ENCODE data around the gene NTM. TPM values are rescaled to one million over a fixed set of nuclear protein-coding genes. Genes with fewer than 3 reads are reported as not detected.

NTM gene
- total RNA-seq, 4 donors from 2014 or later: 3.6 to 11.8 (median 7.8) TPM

DNA sequence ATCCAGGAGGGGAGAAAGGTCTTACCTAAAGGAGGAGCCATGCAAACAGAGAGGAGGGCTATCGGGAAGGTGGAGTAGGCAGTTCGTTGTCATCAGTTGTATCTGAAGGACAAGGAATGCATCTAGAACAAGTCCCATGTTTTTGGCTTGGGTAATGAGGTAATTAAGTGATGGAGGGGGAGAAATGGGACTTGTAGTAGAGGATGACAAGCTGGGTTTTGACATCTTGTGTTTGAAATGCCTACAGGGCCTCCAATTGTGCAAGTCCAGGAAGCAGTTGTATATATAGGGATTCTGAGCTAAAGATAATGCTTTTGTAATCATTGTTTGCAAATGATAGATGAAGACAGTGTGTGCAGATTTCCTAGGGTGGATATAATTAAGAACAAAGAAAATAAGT lies 622.8 kb downstream of the NTM start:
- no peaks in the 10 kb centered on the region for H3K36me3 ChIP-seq
- 73 to 88% methylated on average over 2 of the region's 2 CpGs for WGBS, 2 donors (ENCODE audit: low coverage in 1 of 2)
- no peak for ATAC-seq

DNA sequence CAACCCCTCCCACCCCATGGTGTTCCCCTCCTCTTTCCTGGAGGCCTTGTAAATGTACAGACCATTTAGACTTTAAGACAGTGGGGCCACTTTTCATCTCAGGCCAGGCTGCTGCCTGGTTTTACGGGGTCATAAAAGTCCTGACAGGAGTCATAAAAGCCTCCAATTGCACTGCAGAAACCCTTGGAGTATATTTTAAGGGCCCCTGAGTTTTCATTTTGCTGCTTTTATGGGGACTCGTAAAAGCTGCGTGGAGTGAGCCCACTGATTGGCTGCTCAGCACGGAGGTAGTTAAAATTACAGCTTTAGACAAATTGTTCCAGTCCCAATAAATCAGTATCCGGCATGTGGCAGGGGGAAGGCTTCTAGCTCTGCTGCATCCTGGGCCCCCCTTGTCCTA lies 627.6 kb downstream of the NTM start:
- Histone ChIP-seq H3K4me1 (no peaks in the 10 kb centered on the region), H3K36me3 (no peaks in the 10 kb centered on the region), H3K27me3 (no peaks in the 10 kb centered on the region), H3K27ac (no peak overlapping the region), H3K4me3 (no peak overlapping the region), H3K9me3 (peaks cover 0 to 15% (median 0%) of the 10 kb centered on the region in 3 donors)
- TF ChIP-seq POLR2A (IDR thresholded peaks at IDR 0.05) (no peak), EP300 (IDR thresholded peaks at IDR 0.05) (no peak), POLR2AphosphoS5 (IDR thresholded peaks at IDR 0.05) (no peak)
- TF ChIP-seq, protein P1, sequence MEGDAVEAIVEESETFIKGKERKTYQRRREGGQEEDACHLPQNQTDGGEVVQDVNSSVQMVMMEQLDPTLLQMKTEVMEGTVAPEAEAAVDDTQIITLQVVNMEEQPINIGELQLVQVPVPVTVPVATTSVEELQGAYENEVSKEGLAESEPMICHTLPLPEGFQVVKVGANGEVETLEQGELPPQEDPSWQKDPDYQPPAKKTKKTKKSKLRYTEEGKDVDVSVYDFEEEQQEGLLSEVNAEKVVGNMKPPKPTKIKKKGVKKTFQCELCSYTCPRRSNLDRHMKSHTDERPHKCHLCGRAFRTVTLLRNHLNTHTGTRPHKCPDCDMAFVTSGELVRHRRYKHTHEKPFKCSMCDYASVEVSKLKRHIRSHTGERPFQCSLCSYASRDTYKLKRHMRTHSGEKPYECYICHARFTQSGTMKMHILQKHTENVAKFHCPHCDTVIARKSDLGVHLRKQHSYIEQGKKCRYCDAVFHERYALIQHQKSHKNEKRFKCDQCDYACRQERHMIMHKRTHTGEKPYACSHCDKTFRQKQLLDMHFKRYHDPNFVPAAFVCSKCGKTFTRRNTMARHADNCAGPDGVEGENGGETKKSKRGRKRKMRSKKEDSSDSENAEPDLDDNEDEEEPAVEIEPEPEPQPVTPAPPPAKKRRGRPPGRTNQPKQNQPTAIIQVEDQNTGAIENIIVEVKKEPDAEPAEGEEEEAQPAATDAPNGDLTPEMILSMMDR (IDR thresholded peaks at IDR 0.05): no peak
- 62 to 79% methylated on average over 3 to 5 of the region's 5 CpGs for WGBS, 2 donors (ENCODE audit: low coverage in 1 of 2)
- no peak for ATAC-seq

More for the DNA sequence above, 622.8 kb downstream of the NTM start:
- peaks cover 0 to 15% (median 0%) of the 10 kb centered on the region in 3 donors for H3K9me3 ChIP-seq
- TF ChIP-seq, protein P1 (IDR thresholded peaks at IDR 0.05): no peak
- TF ChIP-seq POLR2A (IDR thresholded peaks at IDR 0.05): no peak
- TF ChIP-seq EP300 (IDR thresholded peaks at IDR 0.05): no peak
- TF ChIP-seq POLR2AphosphoS5 (IDR thresholded peaks at IDR 0.05): no peak
- no peak overlapping the region for H3K27ac ChIP-seq
- H3K27me3 ChIP-seq: no peaks in the 10 kb centered on the region
- no peaks in the 10 kb centered on the region for H3K4me1 ChIP-seq
- no peak overlapping the region for H3K4me3 ChIP-seq

DNA sequence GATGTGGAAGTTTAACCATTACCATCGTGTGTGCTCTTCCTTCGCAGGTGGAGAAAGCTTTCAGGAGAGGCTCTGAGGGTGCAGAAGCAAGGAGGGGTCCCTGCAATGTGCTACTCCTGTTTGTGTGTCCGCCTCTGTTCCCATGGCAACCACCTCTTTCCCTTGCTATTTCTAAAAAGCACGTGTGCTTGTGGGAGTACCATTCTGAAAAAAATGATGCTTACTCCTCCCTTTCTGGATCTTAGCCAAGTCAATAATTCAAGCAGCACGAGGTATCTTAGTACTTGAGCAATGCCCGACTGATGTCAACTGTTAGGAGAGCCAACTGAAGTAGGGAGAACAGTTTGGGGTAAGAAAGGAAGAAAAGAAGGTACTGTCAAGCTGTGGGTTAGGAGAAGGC lies 628.7 kb downstream of the NTM start:
- ATAC-seq: no peak
- Histone ChIP-seq H3K4me1 (no peaks in the 10 kb centered on the region), H3K27me3 (no peaks in the 10 kb centered on the region), H3K36me3 (no peaks in the 10 kb centered on the region), H3K4me3 (no peak overlapping the region), H3K27ac (no peak overlapping the region), H3K9me3 (peaks cover 0 to 15% (median 0%) of the 10 kb centered on the region in 3 donors)
- 0 to 40% methylated on average over 1 to 3 of the region's 6 CpGs for WGBS, 2 donors (ENCODE audit: low coverage in 1 of 2)
- no peak for TF ChIP-seq EP300 (IDR thresholded peaks at IDR 0.05)
- TF ChIP-seq, protein P1 (IDR thresholded peaks at IDR 0.05): no peak
- TF ChIP-seq POLR2AphosphoS5 (IDR thresholded peaks at IDR 0.05): no peak
- TF ChIP-seq POLR2A (IDR thresholded peaks at IDR 0.05): no peak

DNA sequence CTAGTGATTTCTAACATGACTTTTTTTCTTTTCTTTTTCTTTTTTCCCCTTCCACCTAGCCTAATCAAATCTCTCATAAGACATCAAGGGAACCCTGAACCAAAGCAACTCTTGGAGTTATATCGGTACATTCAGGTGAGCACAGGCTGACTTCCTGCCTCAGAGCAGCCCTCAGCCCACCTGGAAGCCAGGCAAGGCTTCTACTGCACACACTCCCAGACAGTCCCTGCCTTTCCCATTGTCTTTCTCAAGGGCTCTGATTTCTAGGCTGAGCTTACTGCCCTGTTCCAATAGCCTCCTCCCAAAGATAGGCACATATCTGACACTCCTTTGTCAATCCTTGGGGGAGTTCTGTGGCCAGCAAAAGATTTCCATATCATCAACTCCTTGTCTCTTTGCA lies 629.5 kb downstream of the NTM start:
- no peak for ATAC-seq
- 100% methylated on average over 1 of the region's 1 CpG for WGBS, 2 donors (ENCODE audit: low coverage in 1 of 2)
- no peak for TF ChIP-seq POLR2A (IDR thresholded peaks at IDR 0.05)
- H3K27ac ChIP-seq: no peak overlapping the region
- H3K27me3 ChIP-seq: no peaks in the 10 kb centered on the region
- no peaks in the 10 kb centered on the region for H3K4me1 ChIP-seq
- peaks cover 0 to 15% (median 0%) of the 10 kb centered on the region in 3 donors for H3K9me3 ChIP-seq
- no peaks in the 10 kb centered on the region for H3K36me3 ChIP-seq
- no peak overlapping the region for H3K4me3 ChIP-seq

DNA sequence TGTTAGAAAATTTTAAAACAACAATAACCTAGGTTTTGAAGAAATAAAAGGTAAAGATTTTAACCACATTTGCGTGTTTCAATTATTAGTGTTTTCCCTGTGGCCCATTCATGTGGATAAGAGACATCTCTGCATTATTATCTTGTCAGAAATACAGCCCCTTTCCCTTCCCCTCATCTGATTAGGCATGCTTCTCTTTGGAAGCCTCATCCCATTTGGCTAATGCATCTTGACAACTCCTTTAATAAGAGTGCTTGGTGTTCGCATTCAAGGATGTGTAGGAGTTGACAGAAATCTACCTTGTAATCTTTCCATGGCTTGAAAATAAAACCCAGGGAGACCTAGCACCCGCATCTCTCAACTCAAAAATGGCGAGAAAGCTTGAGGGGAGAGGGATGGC lies 635.5 kb downstream of the NTM start:
- H3K27me3 ChIP-seq: peaks cover 3% of the 10 kb centered on the region
- no peaks in the 10 kb centered on the region for H3K9me3 ChIP-seq
- H3K27ac ChIP-seq: no peak overlapping the region
- WGBS, 2 donors (ENCODE audit: low coverage in 1 of 2): 82 to 91% methylated on average over 3 to 4 of the region's 4 CpGs
- H3K4me3 ChIP-seq: no peak overlapping the region
- TF ChIP-seq POLR2A (IDR thresholded peaks at IDR 0.05) (no peak), POLR2AphosphoS5 (IDR thresholded peaks at IDR 0.05) (no peak)
- TF ChIP-seq, protein P1 (IDR thresholded peaks at IDR 0.05): no peak
- no peaks in the 10 kb centered on the region for H3K4me1 ChIP-seq
- no peaks in the 10 kb centered on the region for H3K36me3 ChIP-seq
- ATAC-seq: no peak
